ENCODE results near the gene LEFTY2. TPM values are rescaled to one million over a fixed set of nuclear protein-coding genes. Genes with fewer than 3 reads are reported as not detected.
"Not testable (repeated sequence)": the region's sequence is repeated elsewhere in the genome, so short reads cannot be mapped to it uniquely, and the experiment has no call there.

LEFTY2 gene
- polyA plus RNA-seq, 3 donors: not detected

DNA sequence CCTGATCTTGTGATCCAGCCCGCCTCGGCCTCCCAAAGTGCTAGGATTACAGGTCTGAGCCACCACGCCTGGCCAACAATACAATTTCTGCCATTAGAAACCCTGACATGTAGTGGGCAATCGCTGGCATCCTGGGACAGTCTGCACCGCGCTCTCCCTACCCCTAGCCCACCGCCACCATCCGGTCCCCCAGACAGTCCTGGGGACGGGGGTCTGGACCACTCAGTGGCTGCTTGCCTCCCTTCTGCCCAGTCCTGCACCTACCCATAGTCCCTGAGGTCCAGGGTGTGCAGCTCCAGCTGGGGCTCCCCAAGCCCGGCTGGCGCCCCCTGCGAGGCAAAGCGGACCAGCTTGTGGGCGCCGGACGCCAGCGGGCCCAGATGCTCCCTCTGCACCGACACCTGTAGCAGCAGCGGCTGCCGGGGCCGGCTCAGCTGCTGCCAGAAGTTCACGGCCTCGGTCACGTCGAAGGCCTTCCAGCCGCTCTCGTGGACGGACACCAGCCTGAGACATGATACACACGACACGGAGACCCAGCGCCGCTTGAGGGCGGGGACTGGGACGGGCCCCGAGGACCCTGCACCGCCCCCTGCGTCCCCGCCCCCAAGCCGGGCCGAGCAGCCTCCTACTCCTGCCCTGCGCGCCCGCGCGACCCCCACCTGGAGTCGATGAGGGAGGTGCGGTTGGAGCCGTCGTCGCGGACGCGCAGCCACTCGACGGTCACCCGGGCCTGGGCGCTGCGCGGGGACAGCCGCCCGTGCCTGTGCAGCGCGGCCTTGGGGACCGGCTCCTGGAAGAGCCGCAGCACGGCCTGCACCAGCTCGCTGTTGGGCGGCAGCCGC, 1.7 kb downstream of the LEFTY2 start:
- H3K79me2 ChIP-seq (ENCODE audit: insufficient read depth, low read length); H3K36me3 Mint-ChIP-seq; DNase-seq; H3K27ac Mint-ChIP-seq; H4K20me1 ChIP-seq (ENCODE audit: insufficient read depth, low read length); H2AFZ ChIP-seq (ENCODE audit: insufficient read depth, low read depth, low read length, poor library complexity, severe bottlenecking); H3K27ac ChIP-seq (ENCODE audit: low read depth in 1 of 2, low read length in 2 of 2); H3K4me1 ChIP-seq (ENCODE audit: control insufficient read depth in 1 of 2, insufficient read depth in 2 of 2, low read length in 2 of 2); H3K9me3 ChIP-seq (replicated peaks in 1 of 2; ENCODE audit: control insufficient read depth in 1 of 2, insufficient read depth in 1 of 2, low read length in 2 of 2); H3K4me2 ChIP-seq (replicated peaks; ENCODE audit: extremely low read depth, low read length, poor library complexity, severe bottlenecking); H3K27me3 ChIP-seq (ENCODE audit: control insufficient read depth in 2 of 2, insufficient read depth in 2 of 2, low read length in 2 of 2); H3K9me3 Mint-ChIP-seq; H3K4me3 ChIP-seq (replicated peaks in 1 of 3; ENCODE audit: low read depth in 2 of 3, low read length in 3 of 3); H3K27me3 Mint-ChIP-seq (ENCODE audit: low read depth in 3 of 3); intact Hi-C loops (cut with micrococcal nuclease); H3K9ac ChIP-seq (ENCODE audit: insufficient read depth, low read length, poor library complexity, severe bottlenecking); H3K4me1 Mint-ChIP-seq; H3K36me3 ChIP-seq (replicated peaks in 1 of 2; ENCODE audit: control insufficient read depth in 1 of 2, insufficient read depth in 2 of 2, low read length in 2 of 2): not testable (repeated sequence)
- H3K4me3 Mint-ChIP-seq: peak overlapping the region in 1 of 2 donors; percentile 4
- WGBS (ENCODE audit: insufficient coverage): 56% methylated on average over 24 of the region's 69 CpGs

DNA sequence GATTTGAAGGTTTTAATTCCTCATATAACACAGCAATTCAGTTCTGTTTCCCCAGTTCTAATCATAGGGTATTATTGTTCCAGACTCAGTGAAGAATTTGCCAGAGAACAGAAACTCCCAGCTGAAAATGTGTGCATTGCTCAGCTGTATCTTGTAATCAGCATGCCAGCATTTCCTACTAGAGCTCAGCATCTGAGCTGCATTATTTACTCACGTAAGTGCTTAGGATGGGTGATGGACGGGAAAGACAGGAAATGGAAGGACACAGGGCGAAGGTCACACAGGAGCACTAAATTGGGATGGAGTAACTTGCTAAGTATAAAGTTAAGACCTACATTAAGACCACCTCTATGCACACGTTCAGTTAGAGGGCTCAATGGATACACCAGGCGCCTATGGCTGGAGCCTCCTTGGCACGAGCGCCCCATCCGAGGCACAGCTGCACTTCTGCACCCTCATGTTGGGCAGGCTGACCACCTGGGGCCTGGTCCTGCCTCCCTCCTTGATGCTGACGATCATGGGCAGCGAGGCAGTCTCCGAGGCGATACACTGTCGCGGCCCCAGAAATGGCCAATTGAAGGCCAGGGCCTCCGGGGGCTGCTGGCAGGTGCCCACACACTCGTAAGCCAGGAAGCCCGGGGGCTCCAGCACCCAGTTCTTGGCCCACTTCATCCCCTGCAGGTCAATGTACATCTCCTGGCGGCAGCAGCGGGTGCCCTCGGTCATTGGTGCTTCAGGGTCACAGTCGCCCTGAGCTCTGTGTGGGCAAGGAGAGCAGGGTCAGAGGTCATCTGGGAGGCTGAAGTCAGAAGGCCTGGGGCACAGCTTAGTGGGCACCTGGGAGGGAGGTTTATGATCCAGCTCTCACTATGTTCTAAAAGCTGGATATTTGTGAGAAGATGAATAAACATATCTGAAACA, 3.7 kb downstream of the LEFTY2 start:
- no peak for DNase-seq
- no peaks in the 10 kb centered on the region for H3K79me2 ChIP-seq (ENCODE audit: insufficient read depth, low read length)
- no peaks in the 10 kb centered on the region for H3K4me1 ChIP-seq (ENCODE audit: control insufficient read depth in 1 of 2, insufficient read depth in 2 of 2, low read length in 2 of 2)
- H3K27ac Mint-ChIP-seq: no peak overlapping the region
- H3K4me2 ChIP-seq (replicated peaks; ENCODE audit: extremely low read depth, low read length, poor library complexity, severe bottlenecking): no peak overlapping the region
- no peaks in the 10 kb centered on the region for H3K4me1 Mint-ChIP-seq
- TF ChIP-seq, protein P1, sequence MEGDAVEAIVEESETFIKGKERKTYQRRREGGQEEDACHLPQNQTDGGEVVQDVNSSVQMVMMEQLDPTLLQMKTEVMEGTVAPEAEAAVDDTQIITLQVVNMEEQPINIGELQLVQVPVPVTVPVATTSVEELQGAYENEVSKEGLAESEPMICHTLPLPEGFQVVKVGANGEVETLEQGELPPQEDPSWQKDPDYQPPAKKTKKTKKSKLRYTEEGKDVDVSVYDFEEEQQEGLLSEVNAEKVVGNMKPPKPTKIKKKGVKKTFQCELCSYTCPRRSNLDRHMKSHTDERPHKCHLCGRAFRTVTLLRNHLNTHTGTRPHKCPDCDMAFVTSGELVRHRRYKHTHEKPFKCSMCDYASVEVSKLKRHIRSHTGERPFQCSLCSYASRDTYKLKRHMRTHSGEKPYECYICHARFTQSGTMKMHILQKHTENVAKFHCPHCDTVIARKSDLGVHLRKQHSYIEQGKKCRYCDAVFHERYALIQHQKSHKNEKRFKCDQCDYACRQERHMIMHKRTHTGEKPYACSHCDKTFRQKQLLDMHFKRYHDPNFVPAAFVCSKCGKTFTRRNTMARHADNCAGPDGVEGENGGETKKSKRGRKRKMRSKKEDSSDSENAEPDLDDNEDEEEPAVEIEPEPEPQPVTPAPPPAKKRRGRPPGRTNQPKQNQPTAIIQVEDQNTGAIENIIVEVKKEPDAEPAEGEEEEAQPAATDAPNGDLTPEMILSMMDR (IDR thresholded peaks at IDR 0.05): no peak
- H3K36me3 ChIP-seq (replicated peaks in 1 of 2; ENCODE audit: control insufficient read depth in 1 of 2, insufficient read depth in 2 of 2, low read length in 2 of 2): no peaks in the 10 kb centered on the region
- no peaks in the 10 kb centered on the region for H3K27me3 ChIP-seq (ENCODE audit: control insufficient read depth in 2 of 2, insufficient read depth in 2 of 2, low read length in 2 of 2)
- H3K9me3 ChIP-seq (replicated peaks in 1 of 2; ENCODE audit: control insufficient read depth in 1 of 2, insufficient read depth in 1 of 2, low read length in 2 of 2): no peaks in the 10 kb centered on the region
- no peak overlapping the region for H3K4me3 Mint-ChIP-seq
- H3K36me3 Mint-ChIP-seq: no peaks in the 10 kb centered on the region
- WGBS (ENCODE audit: insufficient coverage): over 99% methylated on average over 17 of the region's 21 CpGs
- no peak overlapping the region for H3K4me3 ChIP-seq (replicated peaks in 1 of 3; ENCODE audit: low read depth in 2 of 3, low read length in 3 of 3)
- H3K27me3 Mint-ChIP-seq (ENCODE audit: low read depth in 3 of 3): peaks cover 2 to 7% (median 2%) of the 10 kb centered on the region in 3 donors
- intact Hi-C loops (cut with micrococcal nuclease): no loop called here
- H3K9me3 Mint-ChIP-seq: no peaks in the 10 kb centered on the region
- H3K27ac ChIP-seq (ENCODE audit: low read depth in 1 of 2, low read length in 2 of 2): no peak overlapping the region
- H3K9ac ChIP-seq (ENCODE audit: insufficient read depth, low read length, poor library complexity, severe bottlenecking): no peak overlapping the region
- H2AFZ ChIP-seq (ENCODE audit: insufficient read depth, low read depth, low read length, poor library complexity, severe bottlenecking): no peak overlapping the region
- H4K20me1 ChIP-seq (ENCODE audit: insufficient read depth, low read length): no peaks in the 10 kb centered on the region

Data from CD14-positive monocyte (primary cell).